ENCODE results near the gene GRAMD2B. TPM values are rescaled to one million over a fixed set of nuclear protein-coding genes. Genes with fewer than 3 reads are reported as not detected.
A peak's percentile ranks its signal among the peaks of the same experiment; 100 is the strongest.

GRAMD2B gene
- total and polyA plus RNA-seq, 7 donors: 26.1 to 53.8 (median 44.4) TPM

- 28 to 69% methylated on average over 1 of the region's 1 CpG for WGBS, 2 donors
- H3K36me3 ChIP-seq: no peaks in the 10 kb centered on the region
- TF ChIP-seq POLR2A (IDR thresholded peaks at IDR 0.05) (no peak), EP300 (IDR thresholded peaks at IDR 0.05) (no peak), POLR2AphosphoS5 (IDR thresholded peaks at IDR 0.05) (no peak)
- TF ChIP-seq, protein P1, sequence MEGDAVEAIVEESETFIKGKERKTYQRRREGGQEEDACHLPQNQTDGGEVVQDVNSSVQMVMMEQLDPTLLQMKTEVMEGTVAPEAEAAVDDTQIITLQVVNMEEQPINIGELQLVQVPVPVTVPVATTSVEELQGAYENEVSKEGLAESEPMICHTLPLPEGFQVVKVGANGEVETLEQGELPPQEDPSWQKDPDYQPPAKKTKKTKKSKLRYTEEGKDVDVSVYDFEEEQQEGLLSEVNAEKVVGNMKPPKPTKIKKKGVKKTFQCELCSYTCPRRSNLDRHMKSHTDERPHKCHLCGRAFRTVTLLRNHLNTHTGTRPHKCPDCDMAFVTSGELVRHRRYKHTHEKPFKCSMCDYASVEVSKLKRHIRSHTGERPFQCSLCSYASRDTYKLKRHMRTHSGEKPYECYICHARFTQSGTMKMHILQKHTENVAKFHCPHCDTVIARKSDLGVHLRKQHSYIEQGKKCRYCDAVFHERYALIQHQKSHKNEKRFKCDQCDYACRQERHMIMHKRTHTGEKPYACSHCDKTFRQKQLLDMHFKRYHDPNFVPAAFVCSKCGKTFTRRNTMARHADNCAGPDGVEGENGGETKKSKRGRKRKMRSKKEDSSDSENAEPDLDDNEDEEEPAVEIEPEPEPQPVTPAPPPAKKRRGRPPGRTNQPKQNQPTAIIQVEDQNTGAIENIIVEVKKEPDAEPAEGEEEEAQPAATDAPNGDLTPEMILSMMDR (IDR thresholded peaks at IDR 0.05): no peak
- H3K4me1 ChIP-seq: peaks cover 0 to 30% (median 15%) of the 10 kb centered on the region in 4 donors
- DNase-seq: no peak
- no peaks in the 10 kb centered on the region for H3K27me3 ChIP-seq
- intact Hi-C loops (cut with DNase I): no loop called here
- no peak overlapping the region for H3K4me3 ChIP-seq
- H3K9me3 ChIP-seq: no peaks in the 10 kb centered on the region
- no peak overlapping the region for H3K27ac ChIP-seq
Observed at GRCh38 chr5:126455728-126456127, 32.5 kb downstream of the GRAMD2B start.

DNA sequence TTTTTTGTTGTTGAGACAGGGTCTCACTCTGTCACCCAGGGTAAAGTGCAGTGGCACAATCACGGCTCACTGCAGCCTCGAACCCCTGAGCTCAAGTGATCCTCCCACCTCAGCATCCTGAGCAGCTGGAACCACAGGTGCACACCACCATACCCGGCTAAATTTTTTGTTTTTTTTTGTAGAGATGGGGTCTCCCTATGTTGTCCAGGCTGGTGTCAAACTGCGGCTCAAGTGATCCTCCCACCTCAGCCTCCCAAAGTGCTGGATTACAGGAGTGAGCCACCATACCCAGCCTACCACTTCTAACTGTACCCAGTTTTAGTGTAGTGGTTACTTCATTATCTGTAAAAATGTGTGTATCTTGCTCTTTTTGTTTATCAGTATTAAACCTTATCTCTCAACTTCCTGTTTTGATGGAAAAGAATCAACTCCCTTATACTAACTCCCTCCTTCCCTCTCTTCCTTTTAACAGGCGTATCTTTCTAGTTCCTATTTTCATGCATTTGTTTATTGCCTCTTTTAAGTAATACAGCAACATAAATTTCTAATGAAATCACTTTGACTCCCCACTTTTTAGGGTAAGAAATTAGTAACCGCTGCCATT is 33.1 kb downstream of the GRAMD2B start:
- DNase-seq: no peak
- WGBS, 2 donors: 77 to 87% methylated on average over 6 of the region's 6 CpGs
- Histone ChIP-seq H3K27me3 (no peaks in the 10 kb centered on the region), H3K9me3 (no peaks in the 10 kb centered on the region), H3K4me3 (no peak overlapping the region), H3K27ac (no peak overlapping the region), H3K36me3 (no peaks in the 10 kb centered on the region), H3K4me1 (peaks cover 0 to 24% (median 13%) of the 10 kb centered on the region in 4 donors)
- TF ChIP-seq, protein P1 (IDR thresholded peaks at IDR 0.05): no peak
- TF ChIP-seq POLR2A (IDR thresholded peaks at IDR 0.05): no peak
- TF ChIP-seq EP300 (IDR thresholded peaks at IDR 0.05): no peak
- TF ChIP-seq POLR2AphosphoS5 (IDR thresholded peaks at IDR 0.05): no peak
- intact Hi-C loops (cut with DNase I): no loop called here

DNA sequence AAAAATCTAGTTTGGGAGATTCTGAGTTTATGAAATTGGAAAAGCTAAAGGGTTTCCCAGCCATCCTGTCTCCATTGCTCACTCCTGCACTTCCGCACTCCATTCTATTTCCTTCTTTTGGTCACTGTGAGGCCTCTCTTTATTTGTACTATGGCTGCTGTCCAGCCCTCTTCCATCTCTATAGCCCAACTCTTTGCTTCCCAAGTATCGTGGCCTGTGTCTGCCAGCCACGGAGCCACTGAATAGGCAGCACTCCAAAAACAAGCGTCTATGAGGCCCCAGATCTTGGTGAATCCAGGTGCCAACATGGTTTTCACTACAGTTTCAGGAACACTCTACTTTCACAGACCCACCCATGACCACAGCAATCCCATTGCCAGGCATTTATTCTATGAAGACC is 37.2 kb downstream of the GRAMD2B start:
- H3K9me3 ChIP-seq: no peaks in the 10 kb centered on the region
- peaks cover 0 to 22% (median 16%) of the 10 kb centered on the region in 4 donors for H3K4me1 ChIP-seq
- WGBS, 2 donors: 92 to 94% methylated on average over 4 of the region's 4 CpGs
- no peak overlapping the region for H3K4me3 ChIP-seq
- H3K27ac ChIP-seq: no peak overlapping the region
- no peak for DNase-seq
- no peaks in the 10 kb centered on the region for H3K27me3 ChIP-seq
- no peak for TF ChIP-seq EP300 (IDR thresholded peaks at IDR 0.05)
- TF ChIP-seq POLR2A (IDR thresholded peaks at IDR 0.05): no peak
- H3K36me3 ChIP-seq: peaks cover 0 to 5% (median 0%) of the 10 kb centered on the region in 4 donors
- intact Hi-C loops (cut with DNase I): no loop called here

GRCh38 chr5:126460977-126461376 is 37.8 kb downstream of the GRAMD2B start:
- H3K4me1 ChIP-seq: peaks cover 0 to 19% (median 13%) of the 10 kb centered on the region in 4 donors
- H3K9me3 ChIP-seq: no peaks in the 10 kb centered on the region
- peaks cover 0 to 11% (median 0%) of the 10 kb centered on the region in 4 donors for H3K36me3 ChIP-seq
- WGBS, 2 donors: 85 to 95% methylated on average over 1 of the region's 1 CpG
- intact Hi-C loops (cut with DNase I): no loop called here
- H3K27me3 ChIP-seq: no peaks in the 10 kb centered on the region
- H3K4me3 ChIP-seq: no peak overlapping the region
- DNase-seq: no peak
- H3K27ac ChIP-seq: no peak overlapping the region
- TF ChIP-seq, protein P1 (IDR thresholded peaks at IDR 0.05): no peak
- no peak for TF ChIP-seq POLR2A (IDR thresholded peaks at IDR 0.05)
- no peak for TF ChIP-seq EP300 (IDR thresholded peaks at IDR 0.05)
- no peak for TF ChIP-seq POLR2AphosphoS5 (IDR thresholded peaks at IDR 0.05)

GRCh38 chr5:126461838-126462237 is 38.6 kb downstream of the GRAMD2B start:
- TF ChIP-seq, protein P1 (IDR thresholded peaks at IDR 0.05): no peak
- TF ChIP-seq EP300 (IDR thresholded peaks at IDR 0.05): no peak
- no peak for TF ChIP-seq POLR2AphosphoS5 (IDR thresholded peaks at IDR 0.05)
- no peak for TF ChIP-seq POLR2A (IDR thresholded peaks at IDR 0.05)

More at GRCh38 chr5:126461838-126462237, 38.6 kb downstream of the GRAMD2B start:
- WGBS, 2 donors: 29 to 46% methylated on average over 1 of the region's 1 CpG
- no peak for DNase-seq
- Histone ChIP-seq H3K4me1 (peaks cover 0 to 18% (median 12%) of the 10 kb centered on the region in 4 donors), H3K4me3 (no peak overlapping the region), H3K9me3 (no peaks in the 10 kb centered on the region), H3K27ac (peak overlapping the region in 3 of 4 donors; percentile 7 to 33 (median 23)), H3K27me3 (no peaks in the 10 kb centered on the region), H3K36me3 (peaks cover 0 to 19% (median 0%) of the 10 kb centered on the region in 4 donors)
- intact Hi-C loops (cut with DNase I): no loop called here
